Esophagus muscularis mucosa (tissue), 4 donors: ENCODE results near the gene ENO3.

Source experiments
- CTCF ChIP-seq, 3 experiments: fragments of 200-600 bp in 2 of 3; fragments of 450-650 bp in 1 of 3; sonication (generic) in 2 of 3; IDR thresholded peaks; one replicate each; pipeline ENCODE4 v1.5.1; 2017 to 2019; ENCODE audit warnings: antibody characterized with exemption in 3 of 3, mild to moderate bottlenecking in 2 of 3, moderate library complexity in 1 of 3
- EP300 ChIP-seq: sonication (generic); formaldehyde crosslinking; IDR thresholded peaks from one replicate; pipeline ENCODE4 v1.6.1; 2017; ENCODE audit warnings: antibody characterized with exemption
- POLR2A ChIP-seq: fragments of 450-650 bp; IDR thresholded peaks from one replicate; pipeline ENCODE4 v1.6.1; 2017; ENCODE audit warnings: antibody characterized with exemption, moderate library complexity, mild to moderate bottlenecking, low read depth
- POLR2AphosphoS5 ChIP-seq, 2 donors: sonication (generic); formaldehyde crosslinking; IDR thresholded peaks; one replicate each; pipeline ENCODE4 v1.6.1; 2017; ENCODE audit warnings: antibody characterized with exemption in 2 of 2

DNA sequence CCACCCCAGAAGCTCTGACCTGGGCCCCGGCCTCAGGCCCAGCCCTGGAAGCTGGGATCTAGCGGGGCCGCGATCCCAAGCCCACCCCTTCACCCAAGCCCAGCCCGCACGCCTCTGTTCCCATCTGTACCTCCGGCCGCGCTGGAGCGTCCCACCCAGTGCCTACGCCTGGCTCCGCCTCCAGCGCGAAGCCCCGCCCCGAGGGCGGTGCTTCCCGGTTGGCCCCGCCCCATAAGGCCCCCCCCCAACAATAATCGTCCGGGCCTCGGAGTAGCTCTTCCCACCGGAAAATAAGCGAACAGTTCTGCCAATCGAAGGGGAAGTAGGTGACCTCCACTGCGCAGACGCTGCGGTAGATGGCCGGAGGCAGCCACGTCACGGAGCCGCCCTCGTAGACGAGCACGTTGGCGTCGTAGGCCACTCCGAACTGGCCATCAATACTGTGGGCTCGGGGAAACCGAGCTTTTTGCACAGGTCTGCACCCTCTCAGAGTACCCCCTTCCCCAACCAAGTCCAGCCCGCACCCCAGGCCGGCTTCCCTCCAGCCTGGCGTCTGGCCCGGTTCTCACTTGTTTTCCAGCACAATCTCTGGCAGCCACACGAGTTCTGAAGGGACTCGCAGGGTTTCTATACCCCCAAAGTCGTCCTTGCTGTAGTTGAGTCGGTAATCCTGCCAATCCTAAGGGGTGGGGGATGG, 49.1 kb upstream of the ENO3 start:
- peak; percentile 25 to 53 for TF ChIP-seq POLR2AphosphoS5 (IDR thresholded peaks at IDR 0.05)
- no peak for TF ChIP-seq CTCF (IDR thresholded peaks at IDR 0.05)
- TF ChIP-seq POLR2A, result no peak
- TF ChIP-seq EP300, result no peak
